GM12878 (cell line): ENCODE measurements around the gene GABRG2. TPM values are rescaled to one million over a fixed set of nuclear protein-coding genes. Genes with fewer than 3 reads are reported as not detected.

Experiments used
- ATAC-seq: fragments of 200-7000 bp; cut with Tn5 transposase; 3 replicates; pipeline ENCODE4 v1.9.1; 2020; ENCODE audit warnings: mild to moderate bottlenecking, moderate library complexity
- BruUV-seq: library from RNA; stranded (reverse); fragments of 400-500 nt; replicated peaks from 2 replicates; lab custom pipeline; 2021; lab: Mats Ljungman, UMichigan
- CTCF ChIA-PET: fragments of 300-600 bp; sonication (Branson Sonifier 250); formaldehyde crosslinking; extraction: SDS; loops from one replicate; lab custom pipeline; 2021; ENCODE audit warnings: inconsistent platforms; lab: Yijun Ruan, JAX
- POLR2A ChIA-PET: fragments of 350-600 bp; formaldehyde crosslinking; extraction: SDS; loops from one replicate; lab custom pipeline; 2021; ENCODE audit warnings: inconsistent platforms; lab: Charles Lee
- RAD21 ChIA-PET: fragments of 300-600 bp; sonication (Branson Sonifier 250); formaldehyde crosslinking; loops from one replicate; lab custom pipeline; 2023; ENCODE audit warnings: antibody characterized with exemption; ENCODE audit not compliant: unreplicated experiment; lab: Charles Lee
- SMC1A ChIA-PET: fragments of 300-600 bp; sonication (Branson Sonifier 250); formaldehyde crosslinking; loops from one replicate; lab custom pipeline; 2023; ENCODE audit not compliant: unreplicated experiment, uncharacterized antibody; lab: Charles Lee
- DNase-seq: peaks from one replicate; pipeline ENCODE4 v3.0.0-alpha.2; 2011; ENCODE audit warnings: low read depth, low spot score
- FAIRE-seq: peaks from 3 replicates; lab custom pipeline; 2011; peaks lifted over from hg19 to GRCh38; lab: Jason Lieb, UNC
- H2AFZ ChIP-seq: 2 replicates; pipeline ENCODE4 v1.6.0; 2011; ENCODE audit warnings: low read depth, low read length, control low read depth; ENCODE audit not compliant: control insufficient read depth
- H3K27ac ChIP-seq: 2 replicates; pipeline ENCODE4 v1.5.1; 2011; ENCODE audit warnings: control low read depth; ENCODE audit not compliant: control insufficient read depth, insufficient read depth
- H3K27me3 ChIP-seq, 2 experiments: replicated peaks in 1 of 2; 2 replicates each; pipeline versions ENCODE4 v1.6.0 to v1.6.1; 2011; ENCODE audit warnings: low read length in 1 of 2; ENCODE audit not compliant: control insufficient read depth in 2 of 2, insufficient read depth in 2 of 2
- H3K36me3 ChIP-seq, 2 experiments: 2 replicates each; pipeline ENCODE4 v1.5.1; 2011; ENCODE audit warnings: low read length in 1 of 2; ENCODE audit not compliant: control insufficient read depth in 2 of 2, insufficient read depth in 2 of 2
- H3K4me1 ChIP-seq: 2 replicates; pipeline ENCODE4 v1.6.1; 2011; ENCODE audit warnings: mild to moderate bottlenecking, low read length, moderate library complexity, mixed read lengths; ENCODE audit not compliant: control insufficient read depth, insufficient read depth
- H3K4me2 ChIP-seq: 2 replicates; pipeline ENCODE4 v1.6.0; 2011; ENCODE audit warnings: control low read depth; ENCODE audit not compliant: control insufficient read depth, insufficient read depth
- H3K4me3 ChIP-seq: fragments of 200-600 bp; sonication (generic); 2 replicates; pipeline ENCODE4 v1.5.1; 2016
- H3K79me2 ChIP-seq: 2 replicates; pipeline ENCODE4 v1.6.0; 2011; ENCODE audit warnings: low read length; ENCODE audit not compliant: control insufficient read depth, insufficient read depth
- H3K9ac ChIP-seq: 2 replicates; pipeline ENCODE4 v1.8.0; 2011; ENCODE audit warnings: low read length, control low read depth, mixed read lengths; ENCODE audit not compliant: control insufficient read depth, insufficient read depth
- H3K9me3 ChIP-seq: replicated peaks from 3 replicates; pipeline ENCODE4 v1.5.1; 2011; ENCODE audit warnings: mild to moderate bottlenecking, low read length; ENCODE audit not compliant: control insufficient read depth, insufficient read depth
- H4K20me1 ChIP-seq: 2 replicates; pipeline ENCODE4 v1.6.0; 2011; ENCODE audit not compliant: control insufficient read depth, insufficient read depth
- FOS ChIP-seq: IDR thresholded peaks from 3 replicates; pipeline ENCODE4 v1.6.1; 2011; ENCODE audit warnings: borderline replicate concordance; ENCODE audit not compliant: insufficient read length; ENCODE audit errors: extremely low read depth
- WGBS: methylation state at CpG from one replicate; pipeline ENCODE4 v1.1.6; 2016; ENCODE audit warnings: low lambda C conversion rate; ENCODE audit not compliant: insufficient replicate concordance, insufficient coverage; ENCODE audit errors: missing lambda C conversion rate; 5-methylcytosine and 5-hydroxymethylcytosine counted together
- in situ Hi-C: fragments of 300-500 bp; cut with MboI; formaldehyde crosslinking; loops from 9 replicates; pipeline ENCODE4 v1.14.3; 2018; ENCODE audit warnings: mixed read lengths
- intact Hi-C: fragments of 100-400 bp; cut with micrococcal nuclease; formaldehyde crosslinking; loops from one replicate; pipeline ENCODE4 v1.14.2; 2022; ENCODE audit not compliant: unreplicated experiment
- polyA plus RNA-seq, 11 experiments: library from polyadenylated mRNA; depleted of rRNA in 4 of 11; unstranded in 6 of 11; stranded (reverse) in 5 of 11; fragments of >200 nt; fragmentation: Nextera tagmentation in 4 of 11; fragmentation: Illumina TruSeq in 1 of 11; extraction: Ambion mirVana in 4 of 11; extraction: Trizol in 1 of 11; gene quantifications; 1 replicate in 1 of 11; 2 replicates in 10 of 11; pipeline versions ENCODE4 v1.2.1 to v1.2.3, GENCODE V29; 2011 to 2016; ENCODE audit warnings: inconsistent platforms in 2 of 11, missing spikeins in 2 of 11, low read depth in 1 of 11
- total RNA-seq, 4 experiments: library from RNA; depleted of rRNA in 3 of 4; stranded (reverse); fragments of >200 nt in 3 of 4; fragmentation: Illumina TruSeq in 1 of 4; extraction: Trizol in 1 of 4; gene quantifications; 2 replicates each; pipeline versions ENCODE4 v1.2.1 to v1.2.3, GENCODE V29; 2013 to 2021
- TF ChIP-seq, protein P1 (sequence below): fragments of 450-650 bp; formaldehyde crosslinking; IDR thresholded peaks from 2 replicates; pipeline ENCODE4 v1.4.0; 2020; ENCODE audit warnings: mild to moderate bottlenecking, moderate library complexity
- TF ChIP-seq, protein P2 (sequence below): IDR thresholded peaks from 2 replicates; pipeline ENCODE4 v1.6.1; 2012; ENCODE audit warnings: mild to moderate bottlenecking, low read depth, low read length

GABRG2 gene
- total and polyA plus RNA-seq, 10 of the 15 experiments (the other 5 are each of a cell fraction or from before 2014, with no cell fraction given), result 0.34 TPM; not detected in 9

GRCh38 chr5:162067162-162067561 is 411 bp upstream of the GABRG2 start (continued):
- TF ChIP-seq, protein P1, sequence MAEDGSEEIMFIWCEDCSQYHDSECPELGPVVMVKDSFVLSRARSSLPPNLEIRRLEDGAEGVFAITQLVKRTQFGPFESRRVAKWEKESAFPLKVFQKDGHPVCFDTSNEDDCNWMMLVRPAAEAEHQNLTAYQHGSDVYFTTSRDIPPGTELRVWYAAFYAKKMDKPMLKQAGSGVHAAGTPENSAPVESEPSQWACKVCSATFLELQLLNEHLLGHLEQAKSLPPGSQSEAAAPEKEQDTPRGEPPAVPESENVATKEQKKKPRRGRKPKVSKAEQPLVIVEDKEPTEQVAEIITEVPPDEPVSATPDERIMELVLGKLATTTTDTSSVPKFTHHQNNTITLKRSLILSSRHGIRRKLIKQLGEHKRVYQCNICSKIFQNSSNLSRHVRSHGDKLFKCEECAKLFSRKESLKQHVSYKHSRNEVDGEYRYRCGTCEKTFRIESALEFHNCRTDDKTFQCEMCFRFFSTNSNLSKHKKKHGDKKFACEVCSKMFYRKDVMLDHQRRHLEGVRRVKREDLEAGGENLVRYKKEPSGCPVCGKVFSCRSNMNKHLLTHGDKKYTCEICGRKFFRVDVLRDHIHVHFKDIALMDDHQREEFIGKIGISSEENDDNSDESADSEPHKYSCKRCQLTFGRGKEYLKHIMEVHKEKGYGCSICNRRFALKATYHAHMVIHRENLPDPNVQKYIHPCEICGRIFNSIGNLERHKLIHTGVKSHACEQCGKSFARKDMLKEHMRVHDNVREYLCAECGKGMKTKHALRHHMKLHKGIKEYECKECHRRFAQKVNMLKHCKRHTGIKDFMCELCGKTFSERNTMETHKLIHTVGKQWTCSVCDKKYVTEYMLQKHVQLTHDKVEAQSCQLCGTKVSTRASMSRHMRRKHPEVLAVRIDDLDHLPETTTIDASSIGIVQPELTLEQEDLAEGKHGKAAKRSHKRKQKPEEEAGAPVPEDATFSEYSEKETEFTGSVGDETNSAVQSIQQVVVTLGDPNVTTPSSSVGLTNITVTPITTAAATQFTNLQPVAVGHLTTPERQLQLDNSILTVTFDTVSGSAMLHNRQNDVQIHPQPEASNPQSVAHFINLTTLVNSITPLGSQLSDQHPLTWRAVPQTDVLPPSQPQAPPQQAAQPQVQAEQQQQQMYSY, result no peak

DNA sequence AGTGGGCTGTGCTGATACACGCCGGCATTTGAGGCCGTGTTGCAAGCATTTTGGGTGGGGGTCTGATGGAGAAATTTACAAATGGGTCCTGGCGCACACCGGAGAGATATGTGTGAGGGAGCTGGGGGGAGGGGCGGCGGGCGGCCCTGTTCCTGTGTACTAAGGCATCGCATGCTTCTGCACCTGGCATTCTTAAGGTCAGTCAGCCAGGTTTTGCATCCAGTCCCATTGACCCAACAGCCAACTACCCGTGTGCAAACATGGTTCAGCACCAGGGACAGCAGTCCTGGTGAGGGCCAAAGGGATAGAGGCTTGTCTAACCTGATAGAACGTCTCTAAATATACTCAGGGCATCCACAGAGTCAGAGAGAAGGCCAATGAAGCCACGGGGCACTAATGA is 839 bp downstream of the GABRG2 start:
- in situ Hi-C loops, result no loop called here
- 55% methylated on average over 8 of the region's 12 CpGs for WGBS

More for the DNA sequence above, 839 bp downstream of the GABRG2 start:
- no peaks in the 10 kb centered on the region for H3K9me3 ChIP-seq
- POLR2A ChIA-PET, result no interaction called here
- ATAC-seq, result peak; percentile 84
- RAD21 ChIA-PET, result no interaction called here
- no peak overlapping the region for H2AFZ ChIP-seq
- CTCF ChIA-PET, result no interaction called here
- no peak overlapping the region for H3K4me3 ChIP-seq
- no peaks in the 10 kb centered on the region for H4K20me1 ChIP-seq
- no peak overlapping the region for H3K9ac ChIP-seq
- no peak for DNase-seq
- H3K36me3 ChIP-seq, result no peaks in the 10 kb centered on the region
- H3K27ac ChIP-seq, result no peak overlapping the region
- TF ChIP-seq FOS, result no peak
- TF ChIP-seq, protein P2, sequence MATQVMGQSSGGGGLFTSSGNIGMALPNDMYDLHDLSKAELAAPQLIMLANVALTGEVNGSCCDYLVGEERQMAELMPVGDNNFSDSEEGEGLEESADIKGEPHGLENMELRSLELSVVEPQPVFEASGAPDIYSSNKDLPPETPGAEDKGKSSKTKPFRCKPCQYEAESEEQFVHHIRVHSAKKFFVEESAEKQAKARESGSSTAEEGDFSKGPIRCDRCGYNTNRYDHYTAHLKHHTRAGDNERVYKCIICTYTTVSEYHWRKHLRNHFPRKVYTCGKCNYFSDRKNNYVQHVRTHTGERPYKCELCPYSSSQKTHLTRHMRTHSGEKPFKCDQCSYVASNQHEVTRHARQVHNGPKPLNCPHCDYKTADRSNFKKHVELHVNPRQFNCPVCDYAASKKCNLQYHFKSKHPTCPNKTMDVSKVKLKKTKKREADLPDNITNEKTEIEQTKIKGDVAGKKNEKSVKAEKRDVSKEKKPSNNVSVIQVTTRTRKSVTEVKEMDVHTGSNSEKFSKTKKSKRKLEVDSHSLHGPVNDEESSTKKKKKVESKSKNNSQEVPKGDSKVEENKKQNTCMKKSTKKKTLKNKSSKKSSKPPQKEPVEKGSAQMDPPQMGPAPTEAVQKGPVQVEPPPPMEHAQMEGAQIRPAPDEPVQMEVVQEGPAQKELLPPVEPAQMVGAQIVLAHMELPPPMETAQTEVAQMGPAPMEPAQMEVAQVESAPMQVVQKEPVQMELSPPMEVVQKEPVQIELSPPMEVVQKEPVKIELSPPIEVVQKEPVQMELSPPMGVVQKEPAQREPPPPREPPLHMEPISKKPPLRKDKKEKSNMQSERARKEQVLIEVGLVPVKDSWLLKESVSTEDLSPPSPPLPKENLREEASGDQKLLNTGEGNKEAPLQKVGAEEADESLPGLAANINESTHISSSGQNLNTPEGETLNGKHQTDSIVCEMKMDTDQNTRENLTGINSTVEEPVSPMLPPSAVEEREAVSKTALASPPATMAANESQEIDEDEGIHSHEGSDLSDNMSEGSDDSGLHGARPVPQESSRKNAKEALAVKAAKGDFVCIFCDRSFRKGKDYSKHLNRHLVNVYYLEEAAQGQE, result peak; percentile 94
- no peak for FAIRE-seq
- no peaks in the 10 kb centered on the region for H3K4me1 ChIP-seq
- no TSS peak for BruUV-seq
- SMC1A ChIA-PET, result interaction anchor here (0.6 kb wide), 1 partner anchor 124 kb away, joined by 3 read pairs; no protein-coding TSS in a partner anchor
- intact Hi-C loops, result no loop called here
- H3K27me3 ChIP-seq, result no peaks in the 10 kb centered on the region; a peak in 1 of 4 replicates
- H3K4me2 ChIP-seq, result no peak overlapping the region
- H3K79me2 ChIP-seq, result no peaks in the 10 kb centered on the region
